GM18909 (cell line): ENCODE results near the gene ASXL1.
"Not testable (repeated sequence)": the region's sequence is repeated elsewhere in the genome, so short reads cannot be mapped to it uniquely, and the experiment has no call there.

ENCODE experiments used
- ATAC-seq: cut with Tn5 transposase; IDR thresholded peaks from one replicate; pipeline ENCODE4 v1.9.1; 2021; ENCODE audit warnings: mild to moderate bottlenecking; ENCODE audit not compliant: unreplicated experiment, poor library complexity

Gene ASXL1

GRCh38 chr20:32358883-32359632 lies 927 bp downstream of the ASXL1 start:
- ATAC-seq, result peak; percentile 23

- ATAC-seq, result no peak
Measured at GRCh38 chr20:32359633-32360332, 1.7 kb downstream of the ASXL1 start.

- no peak for ATAC-seq
Measured at GRCh38 chr20:32360333-32360634, 2.2 kb downstream of the ASXL1 start.

- no peak for ATAC-seq
Measured at GRCh38 chr20:32362901-32363364, 4.8 kb downstream of the ASXL1 start.

GRCh38 chr20:32363492-32363891 lies 5.4 kb downstream of the ASXL1 start:
- ATAC-seq, result no peak

- no peak for ATAC-seq
Measured at GRCh38 chr20:32364554-32365208, 6.5 kb downstream of the ASXL1 start.

GRCh38 chr20:32365564-32365963 lies 7.4 kb downstream of the ASXL1 start:
- ATAC-seq, result no peak

GRCh38 chr20:32366380-32366779 lies 8.2 kb downstream of the ASXL1 start:
- peak; percentile 45 for ATAC-seq

GRCh38 chr20:32368323-32368722 lies 10.2 kb downstream of the ASXL1 start:
- no peak for ATAC-seq

- no peak for ATAC-seq
Measured at GRCh38 chr20:32368925-32369324, 10.8 kb downstream of the ASXL1 start.

GRCh38 chr20:32370897-32371296 lies 12.8 kb downstream of the ASXL1 start:
- no peak for ATAC-seq

GRCh38 chr20:32378461-32378860 lies 20.3 kb downstream of the ASXL1 start:
- ATAC-seq, result no peak

GRCh38 chr20:32380037-32380436 lies 21.9 kb downstream of the ASXL1 start:
- not testable (repeated sequence) for ATAC-seq

- no peak for ATAC-seq
Measured at GRCh38 chr20:32380745-32381144, 22.6 kb downstream of the ASXL1 start.

- ATAC-seq, result no peak
Measured at GRCh38 chr20:32382102-32382950, 24.2 kb downstream of the ASXL1 start.

- not testable (repeated sequence) for ATAC-seq
Measured at GRCh38 chr20:32383441-32383840, 25.3 kb downstream of the ASXL1 start.

GRCh38 chr20:32385541-32385940 lies 27.4 kb downstream of the ASXL1 start:
- ATAC-seq, result no peak

- ATAC-seq, result no peak
Measured at GRCh38 chr20:32386091-32386490, 28.0 kb downstream of the ASXL1 start.

- no peak for ATAC-seq
Measured at GRCh38 chr20:32387252-32387651, 29.1 kb downstream of the ASXL1 start.

- no peak for ATAC-seq
Measured at GRCh38 chr20:32391003-32391402, 32.9 kb downstream of the ASXL1 start.
